ENCODE data around the gene ADAMTSL5. TPM values are rescaled to one million over a fixed set of nuclear protein-coding genes. Genes with fewer than 3 reads are reported as not detected.

The ADAMTSL5 gene
- total RNA-seq (1 to 10 TPM; 2.4 to 3.6 TPM), polyA plus RNA-seq (1 to 10 TPM; 1.5 to 2.3 TPM)

- peak within 1 kb of the TSS; percentile 65 to 77 (median 74) for H3K4me3 Mint-ChIP-seq
- H3K4me1 Mint-ChIP-seq: peaks cover 6 to 24% (median 10%) of the 10 kb centered on the region in 4 donors
- H3K27ac ChIP-seq (ENCODE audit: low read depth, low read length): peak within 1 kb of the TSS; percentile 26
- H3K4me3 ChIP-seq (ENCODE audit: low read length in 2 of 2): peak within 1 kb of the TSS in 1 of 2 donors; percentile 47
- DNase-seq: peak in 4 of 5 donors; percentile 50 to 62 (median 54)
- H3K36me3 ChIP-seq (ENCODE audit: insufficient read depth, low read length): no peaks in the 10 kb centered on the region
- H3K9me3 ChIP-seq (ENCODE audit: control insufficient read depth in 1 of 2, low read length in 2 of 2): no peaks in the 10 kb centered on the region
- ChIA-PET CTCF (ENCODE audit: partially characterized antibody) (no interaction called here), POLR2A (ENCODE audit: partially characterized antibody) (no interaction called here)
- peaks cover 17% of the 10 kb centered on the region for H3K4me1 ChIP-seq (ENCODE audit: insufficient read depth, low read length)
- intact Hi-C loops (cut with micrococcal nuclease): loop anchor here (1.0 kb wide), 2 partner anchors 10 to 68 kb away; no protein-coding TSS in a partner anchor
- no peaks in the 10 kb centered on the region for H3K27me3 ChIP-seq (ENCODE audit: insufficient read depth, low read length)
- H3K27ac Mint-ChIP-seq: peak within 1 kb of the TSS in 6 of 7 donors; percentile 36 to 66 (median 48)
- peaks cover 0 to 11% of the 10 kb centered on the region in 2 donors for H3K27me3 Mint-ChIP-seq
- H3K36me3 Mint-ChIP-seq: peaks cover 0 to under 1% of the 10 kb centered on the region in 2 donors
- no peaks in the 10 kb centered on the region for H3K9me3 Mint-ChIP-seq
Observed at GRCh38 chr19:1512671-1513498, at the start of gene ADAMTSL5. TSS of gene ADAMTSL5 (minus strand) at chr19:1513019. CDS start at chr19:1510943, 2,076 bp downstream.

- H3K4me1 Mint-ChIP-seq: no peaks in the 10 kb centered on the region
- no peaks in the 10 kb centered on the region for H3K4me1 ChIP-seq (ENCODE audit: insufficient read depth, low read length)
- intact Hi-C loops (cut with micrococcal nuclease): no loop called here
- H3K4me3 ChIP-seq (ENCODE audit: low read length in 2 of 2): no peak overlapping the region
- H3K36me3 ChIP-seq (ENCODE audit: insufficient read depth, low read length): no peaks in the 10 kb centered on the region
- no peaks in the 10 kb centered on the region for H3K9me3 Mint-ChIP-seq
- no peak for DNase-seq
- H3K27ac ChIP-seq (ENCODE audit: low read depth, low read length): no peak overlapping the region
- no peaks in the 10 kb centered on the region for H3K27me3 Mint-ChIP-seq
- no peaks in the 10 kb centered on the region for H3K36me3 Mint-ChIP-seq
- peak overlapping the region in 1 of 7 donors; percentile 64 for H3K27ac Mint-ChIP-seq
- no peaks in the 10 kb centered on the region for H3K9me3 ChIP-seq (ENCODE audit: control insufficient read depth in 1 of 2, low read length in 2 of 2)
- ChIA-PET CTCF (ENCODE audit: partially characterized antibody) (interaction anchor here (3.5 kb wide), 1 partner anchor 15 kb away, joined by 14 read pairs; no protein-coding TSS in a partner anchor), POLR2A (ENCODE audit: partially characterized antibody) (no interaction called here)
- H3K27me3 ChIP-seq (ENCODE audit: insufficient read depth, low read length): no peaks in the 10 kb centered on the region
- H3K4me3 Mint-ChIP-seq: no peak overlapping the region
Observed at GRCh38 chr19:1561236-1561842, 48.5 kb upstream of the ADAMTSL5 start.

- Mint-ChIP-seq H3K27me3 (no peaks in the 10 kb centered on the region), H3K27ac (no peak overlapping the region)
Observed at GRCh38 chr19:1560286-1560882, 47.6 kb upstream of the ADAMTSL5 start.

GRCh38 chr19:1558552-1558951 is 45.7 kb upstream of the ADAMTSL5 start:
- no peaks in the 10 kb centered on the region for H3K4me1 ChIP-seq (ENCODE audit: insufficient read depth, low read length)
- H3K9me3 Mint-ChIP-seq: no peaks in the 10 kb centered on the region
- POLR2A ChIA-PET (ENCODE audit: partially characterized antibody): no interaction called here
- no peaks in the 10 kb centered on the region for H3K36me3 Mint-ChIP-seq
- CTCF ChIA-PET (ENCODE audit: partially characterized antibody): interaction anchor here (0.8 to 3.5 kb wide), 2 partner anchors 12 to 113 kb away, joined by 3 to 14 read pairs; no protein-coding TSS in a partner anchor
- no peaks in the 10 kb centered on the region for H3K9me3 ChIP-seq (ENCODE audit: control insufficient read depth in 1 of 2, low read length in 2 of 2)
- H3K27me3 Mint-ChIP-seq: no peaks in the 10 kb centered on the region
- intact Hi-C loops (cut with micrococcal nuclease): no loop called here
- no peaks in the 10 kb centered on the region for H3K36me3 ChIP-seq (ENCODE audit: insufficient read depth, low read length)
- H3K4me1 Mint-ChIP-seq: no peaks in the 10 kb centered on the region
- H3K27ac Mint-ChIP-seq: peak overlapping the region in 1 of 7 donors; percentile 47
- no peak for DNase-seq
- H3K27me3 ChIP-seq (ENCODE audit: insufficient read depth, low read length): no peaks in the 10 kb centered on the region
- H3K4me3 ChIP-seq (ENCODE audit: low read length in 2 of 2): no peak overlapping the region
- no peak overlapping the region for H3K27ac ChIP-seq (ENCODE audit: low read depth, low read length)
- H3K4me3 Mint-ChIP-seq: no peak overlapping the region

More at GRCh38 chr19:1560286-1560882, 47.6 kb upstream of the ADAMTSL5 start:
- Mint-ChIP-seq H3K9me3 (no peaks in the 10 kb centered on the region), H3K36me3 (no peaks in the 10 kb centered on the region), H3K4me1 (no peaks in the 10 kb centered on the region), H3K4me3 (no peak overlapping the region)
- POLR2A ChIA-PET (ENCODE audit: partially characterized antibody): no interaction called here
- Histone ChIP-seq H3K4me1 (ENCODE audit: insufficient read depth, low read length) (no peaks in the 10 kb centered on the region), H3K27ac (ENCODE audit: low read depth, low read length) (no peak overlapping the region), H3K27me3 (ENCODE audit: insufficient read depth, low read length) (no peaks in the 10 kb centered on the region), H3K36me3 (ENCODE audit: insufficient read depth, low read length) (no peaks in the 10 kb centered on the region), H3K9me3 (ENCODE audit: control insufficient read depth in 1 of 2, low read length in 2 of 2) (no peaks in the 10 kb centered on the region), H3K4me3 (ENCODE audit: low read length in 2 of 2) (no peak overlapping the region)
- intact Hi-C loops (cut with micrococcal nuclease): no loop called here
- DNase-seq: no peak
- CTCF ChIA-PET (ENCODE audit: partially characterized antibody): interaction anchor here (3.5 kb wide), 1 partner anchor 14 kb away, joined by 14 read pairs; no protein-coding TSS in a partner anchor

GRCh38 chr19:1556390-1557070 is 43.7 kb upstream of the ADAMTSL5 start:
- intact Hi-C loops (cut with micrococcal nuclease): no loop called here
- ChIA-PET CTCF (ENCODE audit: partially characterized antibody) (no interaction called here), POLR2A (ENCODE audit: partially characterized antibody) (no interaction called here)
- Histone ChIP-seq H3K9me3 (ENCODE audit: control insufficient read depth in 1 of 2, low read length in 2 of 2) (no peaks in the 10 kb centered on the region), H3K27me3 (ENCODE audit: insufficient read depth, low read length) (no peaks in the 10 kb centered on the region), H3K27ac (ENCODE audit: low read depth, low read length) (no peak overlapping the region), H3K36me3 (ENCODE audit: insufficient read depth, low read length) (no peaks in the 10 kb centered on the region), H3K4me1 (ENCODE audit: insufficient read depth, low read length) (no peaks in the 10 kb centered on the region), H3K4me3 (ENCODE audit: low read length in 2 of 2) (no peak overlapping the region)
- Mint-ChIP-seq H3K4me1 (no peaks in the 10 kb centered on the region), H3K27me3 (peaks cover 3 to 7% of the 10 kb centered on the region in 2 donors), H3K27ac (no peak overlapping the region), H3K4me3 (no peak overlapping the region), H3K9me3 (no peaks in the 10 kb centered on the region), H3K36me3 (no peaks in the 10 kb centered on the region)
- no peak for DNase-seq

- no peak overlapping the region for H3K4me3 Mint-ChIP-seq
- no peaks in the 10 kb centered on the region for H3K9me3 ChIP-seq (ENCODE audit: control insufficient read depth in 1 of 2, low read length in 2 of 2)
- H3K4me3 ChIP-seq (ENCODE audit: low read length in 2 of 2): no peak overlapping the region
- H3K36me3 Mint-ChIP-seq: no peaks in the 10 kb centered on the region
- no peaks in the 10 kb centered on the region for H3K27me3 ChIP-seq (ENCODE audit: insufficient read depth, low read length)
- H3K4me1 ChIP-seq (ENCODE audit: insufficient read depth, low read length): no peaks in the 10 kb centered on the region
- no peak for DNase-seq
- no peak overlapping the region for H3K27ac Mint-ChIP-seq
- ChIA-PET CTCF (ENCODE audit: partially characterized antibody) (no interaction called here), POLR2A (ENCODE audit: partially characterized antibody) (no interaction called here)
- peaks cover 3 to 7% of the 10 kb centered on the region in 2 donors for H3K27me3 Mint-ChIP-seq
- no peaks in the 10 kb centered on the region for H3K4me1 Mint-ChIP-seq
- H3K36me3 ChIP-seq (ENCODE audit: insufficient read depth, low read length): no peaks in the 10 kb centered on the region
- H3K27ac ChIP-seq (ENCODE audit: low read depth, low read length): no peak overlapping the region
- no peaks in the 10 kb centered on the region for H3K9me3 Mint-ChIP-seq
- intact Hi-C loops (cut with micrococcal nuclease): no loop called here
Observed at GRCh38 chr19:1555487-1556389, 42.9 kb upstream of the ADAMTSL5 start.
